Measurements from ENCODE around the gene SYT4. TPM values are rescaled to one million over a fixed set of nuclear protein-coding genes. Genes with fewer than 3 reads are reported as not detected.

Gene SYT4
- total and polyA plus RNA-seq, 2 of the 4 experiments (the other 2 are of a cell fraction): not detected

- intact Hi-C loops (cut with micrococcal nuclease): no loop called here
- in situ Hi-C loops (cut with MboI; ENCODE audit: low sequenced_read_pairs): loop anchor here (10.0 to 25.0 kb wide), 2 partner anchors 91 to 1164 kb away; no protein-coding TSS in a partner anchor
Observed at GRCh38 chr18:43278355-43278754, 1.1 kb upstream of the SYT4 start.

More at GRCh38 chr18:43278355-43278754, 1.1 kb upstream of the SYT4 start:
- H4K20me1 ChIP-seq (ENCODE audit: insufficient read depth, low read length): no peaks in the 10 kb centered on the region
- no peak overlapping the region for H3K4ac ChIP-seq (ENCODE audit: low read depth, low read length)
- TF ChIP-seq RFX5 (IDR thresholded peaks at IDR 0.05; ENCODE audit: low read depth, low read length) (no peak), MAFK (IDR thresholded peaks at IDR 0.05; ENCODE audit: low read depth, low read length) (no peak), RCOR1 (IDR thresholded peaks at IDR 0.05; ENCODE audit: insufficient replicate concordance, low read length) (no peak), SMC3 (IDR thresholded peaks at IDR 0.05; ENCODE audit: low read depth, low read length) (no peak), CTCF (conservative IDR thresholded peaks at IDR 0.05; ENCODE audit: low read depth, low read length) (no peak), USF2 (IDR thresholded peaks at IDR 0.05; ENCODE audit: low read depth, low read length) (no peak), MXI1 (IDR thresholded peaks at IDR 0.05; ENCODE audit: borderline replicate concordance, low read depth, low read length) (no peak), RAD21 (IDR thresholded peaks at IDR 0.05; ENCODE audit: low read length) (no peak), BHLHE40 (IDR thresholded peaks at IDR 0.05; ENCODE audit: low read depth, low read length) (no peak), CEBPB (IDR thresholded peaks at IDR 0.05; ENCODE audit: low read depth, low read length) (no peak)
- H4K91ac ChIP-seq (ENCODE audit: insufficient read depth, low read depth, low read length): no peak overlapping the region
- H3K23ac ChIP-seq (ENCODE audit: low read depth, low read length): no peak overlapping the region
- H3K4me3 ChIP-seq (ENCODE audit: insufficient read depth, low read depth, low read length): no peak overlapping the region
- no peaks in the 10 kb centered on the region for H3K79me1 ChIP-seq (ENCODE audit: low read depth in 1 of 2, low read length in 2 of 2)
- no peak overlapping the region for H3K14ac ChIP-seq (replicated peaks; ENCODE audit: low read depth, low read length)
- H3K56ac ChIP-seq (ENCODE audit: extremely low read depth, insufficient read depth, low read length): no peak overlapping the region
- no peak overlapping the region for H2BK5ac ChIP-seq (ENCODE audit: low read depth, low read length, poor library complexity, severe bottlenecking)
- no peak overlapping the region for H2BK20ac ChIP-seq (ENCODE audit: low read depth, low read length)
- ChIA-PET POLR2A (ENCODE audit: unreplicated experiment) (no interaction called here), CTCF (no interaction called here)
- H2BK15ac ChIP-seq (ENCODE audit: low read depth, low read length): no peak overlapping the region
- no peak overlapping the region for H3K27ac ChIP-seq (ENCODE audit: insufficient read depth, low read length)
- no peaks in the 10 kb centered on the region for H3K9me1 ChIP-seq (ENCODE audit: insufficient read depth, low read length)
- no peaks in the 10 kb centered on the region for H3K36me3 ChIP-seq (ENCODE audit: control insufficient read depth, insufficient read depth, low read length)
- H3K9ac ChIP-seq (ENCODE audit: low read depth, low read length): no peak overlapping the region
- H3K18ac ChIP-seq (ENCODE audit: low read depth, low read length): no peak overlapping the region
- no peaks in the 10 kb centered on the region for H3K4me1 ChIP-seq (ENCODE audit: control insufficient read depth, insufficient read depth, low read length)
- H3K27me3 ChIP-seq (ENCODE audit: control insufficient read depth, insufficient read depth, low read length): no peaks in the 10 kb centered on the region
- H2AFZ ChIP-seq (replicated peaks; ENCODE audit: low read length, poor library complexity): no peak overlapping the region
- H4K8ac ChIP-seq (ENCODE audit: low read depth in 2 of 2, low read length in 2 of 2): no peak overlapping the region
- dilution Hi-C loops (cut with HindIII; ENCODE audit: low sequenced_read_pairs, unreplicated experiment): no loop called here
- no peak overlapping the region for H2AK9ac ChIP-seq (replicated peaks; ENCODE audit: low read depth, low read length, poor library complexity)
- no peak overlapping the region for H3K4me2 ChIP-seq (ENCODE audit: low read depth, low read length)
- H2BK120ac ChIP-seq (ENCODE audit: low read depth, low read length): no peak overlapping the region
- H3K9me3 ChIP-seq (ENCODE audit: control insufficient read depth, insufficient read depth, low read length): no peaks in the 10 kb centered on the region
- no peak for DNase-seq
- BruUV-seq (replicated peaks): no TSS peak
- ATAC-seq (ENCODE audit: low read depth): no peak
- H4K5ac ChIP-seq (ENCODE audit: low read depth, low read length): no peak overlapping the region
- no peak overlapping the region for H2AK5ac ChIP-seq (ENCODE audit: low read depth, low read length)
